ENCODE measurements around the gene TSHZ1.

DNA sequence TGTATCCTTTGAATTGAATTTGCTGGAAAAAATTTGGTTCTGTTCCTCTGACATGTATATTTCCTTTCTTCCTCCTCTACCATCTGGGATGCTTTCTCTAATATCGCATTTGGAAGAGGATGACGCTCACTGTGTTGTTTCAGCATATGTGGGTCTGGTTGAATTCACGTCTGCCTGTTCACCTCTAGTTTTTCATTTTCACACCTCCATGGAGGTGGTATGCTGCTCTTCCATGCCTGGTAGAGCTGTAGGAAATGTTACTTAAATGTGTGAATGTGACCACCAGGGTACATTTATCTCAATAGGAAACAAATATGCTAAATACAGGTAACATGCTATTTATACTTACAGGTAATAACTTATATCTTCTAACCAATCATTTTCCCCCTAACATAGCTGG lies 44.5 kb downstream of the TSHZ1 start:
- TF ChIP-seq, protein P1, sequence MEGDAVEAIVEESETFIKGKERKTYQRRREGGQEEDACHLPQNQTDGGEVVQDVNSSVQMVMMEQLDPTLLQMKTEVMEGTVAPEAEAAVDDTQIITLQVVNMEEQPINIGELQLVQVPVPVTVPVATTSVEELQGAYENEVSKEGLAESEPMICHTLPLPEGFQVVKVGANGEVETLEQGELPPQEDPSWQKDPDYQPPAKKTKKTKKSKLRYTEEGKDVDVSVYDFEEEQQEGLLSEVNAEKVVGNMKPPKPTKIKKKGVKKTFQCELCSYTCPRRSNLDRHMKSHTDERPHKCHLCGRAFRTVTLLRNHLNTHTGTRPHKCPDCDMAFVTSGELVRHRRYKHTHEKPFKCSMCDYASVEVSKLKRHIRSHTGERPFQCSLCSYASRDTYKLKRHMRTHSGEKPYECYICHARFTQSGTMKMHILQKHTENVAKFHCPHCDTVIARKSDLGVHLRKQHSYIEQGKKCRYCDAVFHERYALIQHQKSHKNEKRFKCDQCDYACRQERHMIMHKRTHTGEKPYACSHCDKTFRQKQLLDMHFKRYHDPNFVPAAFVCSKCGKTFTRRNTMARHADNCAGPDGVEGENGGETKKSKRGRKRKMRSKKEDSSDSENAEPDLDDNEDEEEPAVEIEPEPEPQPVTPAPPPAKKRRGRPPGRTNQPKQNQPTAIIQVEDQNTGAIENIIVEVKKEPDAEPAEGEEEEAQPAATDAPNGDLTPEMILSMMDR (conservative IDR thresholded peaks at IDR 0.05) = no peak
- TF ChIP-seq EZH2 (IDR thresholded peaks at IDR 0.05; ENCODE audit: low read depth) = no peak

All from PC-9 (cell line).